Activated CD4-positive, CD25-positive, alpha-beta regulatory T cell treated with anti-CD3 and anti-CD28 coated beads, Interleukin-2, amount 50 U/mL, for 16 hours (primary cell): ENCODE measurements around the gene ZNF451.

ENCODE experiments used
- DNase-seq: peaks from one replicate; pipeline ENCODE4 v3.0.0-alpha.2; 2020; ENCODE audit warnings: low read depth, low spot score

ZNF451 gene

GRCh38 chr6:57207872-57208271 is 117.9 kb downstream of the ZNF451 start:
- no peak for DNase-seq

- no peak for DNase-seq
Observed at GRCh38 chr6:57209030-57209429, 119.0 kb downstream of the ZNF451 start.

GRCh38 chr6:57210060-57210459 is 120.1 kb downstream of the ZNF451 start:
- no peak for DNase-seq

GRCh38 chr6:57215260-57215659 is 125.3 kb downstream of the ZNF451 start:
- no peak for DNase-seq

- DNase-seq = no peak
Observed at GRCh38 chr6:57216235-57217101, 126.5 kb downstream of the ZNF451 start.

GRCh38 chr6:57217270-57217669 is 127.3 kb downstream of the ZNF451 start:
- DNase-seq = no peak
